GM18526 (cell line): ENCODE results near the gene CDHR5.

Experiments used
- POLR2A ChIP-seq: IDR thresholded peaks from 3 replicates; pipeline ENCODE4 v1.6.1; 2011; ENCODE audit not compliant: insufficient read length; ENCODE audit errors: extremely low read depth

The CDHR5 gene

DNA sequence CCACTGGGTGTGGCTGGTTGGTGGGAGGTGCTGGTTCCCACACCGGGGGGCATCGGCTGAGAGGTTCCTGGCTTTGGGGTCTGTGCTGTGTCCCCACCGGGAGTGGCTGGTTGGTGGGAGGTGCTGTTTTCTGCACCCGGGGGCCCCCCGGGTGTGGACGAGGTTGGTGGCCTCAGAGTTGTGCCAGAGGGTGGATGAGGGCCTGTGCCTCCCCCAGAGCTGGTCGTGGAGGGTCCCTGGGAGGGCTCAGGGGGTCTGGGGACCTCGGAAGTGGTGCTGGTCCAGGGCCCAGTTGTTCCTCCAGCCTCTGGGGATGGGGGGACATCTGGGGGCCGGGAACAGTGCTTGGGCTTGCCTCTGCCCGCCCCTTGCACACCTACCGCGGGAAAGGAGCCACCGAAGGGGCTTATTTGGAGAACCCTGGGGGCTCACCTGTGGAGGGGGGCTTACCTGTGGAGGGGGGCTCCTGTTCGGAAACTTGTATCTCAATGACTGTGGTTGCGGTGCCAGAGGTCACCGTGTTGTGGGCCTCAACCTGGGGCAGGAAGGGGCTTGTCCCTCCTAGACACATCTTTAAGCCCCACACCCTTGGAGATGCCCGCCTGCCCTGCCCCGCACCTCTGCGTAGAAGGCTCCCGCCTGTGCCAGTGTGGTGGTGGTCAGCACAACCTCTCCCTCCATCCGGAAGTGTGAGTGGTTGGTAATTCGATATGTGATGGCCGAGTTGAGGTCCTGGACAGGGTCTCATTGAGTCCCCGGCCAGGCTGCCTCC lies 5.7 kb downstream of the CDHR5 start:
- TF ChIP-seq POLR2A: no peak

DNA sequence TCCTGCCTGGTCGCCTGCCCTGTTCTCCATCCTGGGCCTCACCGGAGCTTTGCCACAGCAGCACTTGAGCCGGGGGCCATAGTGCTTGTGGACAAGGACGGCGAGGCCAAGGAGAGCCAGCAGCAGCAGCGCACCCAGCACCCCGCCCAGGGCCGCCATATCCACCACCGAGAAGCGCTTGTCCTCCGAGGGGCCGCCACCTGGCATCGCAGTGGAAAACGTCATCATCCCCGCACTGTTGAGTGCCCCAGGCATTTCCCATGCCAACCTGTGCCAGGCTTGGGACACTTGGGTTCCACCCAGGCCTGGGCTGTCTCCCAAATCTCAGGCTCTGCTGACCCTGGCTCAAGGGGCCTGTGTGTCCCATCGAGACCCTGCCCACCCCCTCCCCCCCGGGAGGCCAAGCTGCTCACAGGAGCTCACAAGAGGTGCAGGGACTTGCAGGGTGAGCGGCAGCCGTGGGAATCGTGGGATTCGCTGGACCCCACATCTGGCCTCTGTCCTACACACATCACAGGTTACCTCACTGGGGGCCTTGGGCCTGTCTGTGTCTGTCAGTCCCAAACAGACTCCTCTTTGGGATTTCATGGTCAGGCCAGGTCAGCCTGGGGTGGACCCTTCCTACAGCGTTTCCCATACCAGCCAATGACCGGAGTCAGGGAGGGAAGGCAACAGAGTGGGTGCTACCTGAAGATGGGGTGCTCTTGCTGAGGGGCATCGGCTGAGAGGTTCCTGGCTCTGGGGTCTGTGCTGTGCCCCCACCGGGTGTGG lies 6.7 kb downstream of the CDHR5 start:
- no peak for TF ChIP-seq POLR2A

DNA sequence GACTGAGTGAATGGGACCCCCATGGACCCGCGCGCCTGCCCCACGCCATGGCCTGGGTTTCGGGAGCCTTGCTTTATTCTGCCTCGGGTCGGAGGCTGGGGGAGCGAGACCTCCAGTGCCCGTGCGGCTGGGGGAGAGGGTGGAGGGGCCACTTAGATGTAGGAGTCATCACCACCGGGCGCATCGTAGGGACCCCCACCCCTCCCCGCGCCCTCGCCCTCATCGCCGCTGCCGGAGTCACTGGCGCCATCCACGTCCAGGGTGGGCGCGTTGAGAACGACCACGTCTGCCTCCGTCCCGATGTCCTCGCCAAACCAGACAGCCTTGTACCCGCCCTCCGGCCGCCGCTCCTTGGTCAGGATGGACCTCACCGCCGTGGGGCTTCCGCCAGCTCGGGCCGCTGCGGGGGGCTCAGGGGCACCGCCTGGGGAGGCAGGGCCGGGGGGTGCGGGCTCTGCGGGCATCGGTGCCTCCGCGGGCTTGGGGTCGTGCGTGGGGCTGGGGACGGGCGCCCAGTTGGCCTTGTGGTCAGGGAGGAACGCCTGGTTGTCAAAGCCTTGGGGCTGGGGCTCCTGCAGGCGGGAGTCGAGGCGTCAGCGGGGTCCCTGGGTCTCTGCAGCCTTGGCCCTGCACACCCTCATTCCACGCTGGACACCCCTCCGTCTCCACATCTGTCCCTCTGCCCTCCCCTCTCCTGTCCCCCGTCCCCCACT lies 7.4 kb downstream of the CDHR5 start:
- TF ChIP-seq POLR2A: no peak

DNA sequence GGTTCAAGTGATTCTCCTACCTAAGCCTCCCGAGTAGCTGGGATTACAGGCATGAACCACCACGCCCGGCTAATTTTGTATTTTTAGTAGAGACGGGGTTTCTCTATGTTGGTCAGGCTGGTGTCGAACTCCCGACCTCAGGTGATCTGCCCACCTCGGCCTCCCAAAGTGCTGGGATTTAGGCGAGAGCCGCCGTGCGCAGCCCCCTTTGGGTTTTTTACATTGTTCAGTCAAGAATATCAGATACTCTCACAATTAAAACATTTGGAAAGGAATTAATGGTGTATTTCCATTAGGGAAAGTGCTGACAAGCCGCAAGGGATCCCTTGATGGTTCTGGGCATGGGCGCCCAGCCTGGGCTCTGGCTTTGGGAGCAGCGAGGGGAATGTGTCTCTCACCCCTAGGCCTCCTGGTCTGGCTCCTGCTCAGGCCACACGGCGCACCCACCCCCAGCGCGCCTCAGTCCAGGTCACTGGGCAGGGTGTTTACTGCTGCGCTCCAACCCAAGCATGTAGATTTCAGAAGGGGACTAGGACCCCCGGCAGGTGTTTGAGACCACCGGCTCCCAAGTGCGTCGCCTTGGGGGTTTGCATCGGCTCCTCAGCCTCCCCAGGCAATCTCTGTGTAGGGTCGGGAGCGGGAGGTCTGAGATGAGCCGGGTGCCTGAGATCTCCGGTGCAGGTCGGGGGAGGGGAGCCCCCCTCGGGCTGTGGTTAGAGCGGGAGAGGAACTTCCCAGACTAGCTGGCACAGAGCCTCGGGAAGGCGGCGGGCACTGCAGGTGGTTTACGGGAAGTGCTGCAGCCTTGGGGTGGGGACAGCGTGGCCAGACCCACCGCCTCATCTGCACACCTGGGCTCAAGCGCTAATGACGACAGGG lies 8.2 kb downstream of the CDHR5 start:
- no peak for TF ChIP-seq POLR2A

DNA sequence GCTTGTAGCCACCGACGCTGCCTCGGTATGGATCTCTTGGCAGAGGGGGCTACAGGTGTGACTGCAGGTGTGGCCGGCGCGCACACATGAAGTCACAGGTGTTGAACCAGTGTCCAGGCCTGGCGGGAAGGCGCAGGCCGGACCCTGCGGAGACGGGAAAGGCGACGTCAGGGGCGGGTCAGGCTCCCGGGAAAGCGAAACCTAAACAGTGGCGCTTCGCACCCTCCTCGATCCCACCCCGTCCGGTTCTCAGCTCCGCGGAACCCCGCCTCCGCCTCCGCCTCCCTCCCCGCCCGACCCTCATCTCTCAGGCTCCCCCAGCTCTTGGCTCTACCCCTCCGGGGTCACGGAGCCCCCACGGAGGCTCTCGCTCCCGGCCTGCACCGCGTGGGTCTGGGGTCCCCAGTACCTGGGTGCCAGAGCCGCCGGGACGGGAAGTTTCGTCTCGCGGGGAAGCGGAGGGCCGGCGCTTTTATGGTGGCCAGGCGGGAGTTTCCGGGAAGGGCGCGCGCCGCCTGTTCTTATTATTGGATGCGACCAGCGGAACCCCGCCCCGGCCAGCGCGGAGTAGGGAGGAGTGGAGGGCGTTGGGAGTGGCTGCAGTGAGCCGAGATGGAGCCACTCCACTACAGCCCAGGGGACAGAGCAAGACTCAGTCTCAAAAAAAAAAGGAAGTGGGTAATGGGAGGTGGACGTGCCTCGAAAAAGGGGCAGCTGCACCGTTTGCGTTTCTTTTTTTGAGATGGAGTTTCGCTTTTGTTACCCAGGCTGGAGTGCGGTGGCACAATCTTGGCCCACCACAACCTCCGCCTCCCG lies 9.0 kb downstream of the CDHR5 start, which contains the start of gene IRF7:
IRF7 (minus strand) TSS at position 447 of the 816 bp plus-strand sequence. CDS start 586 bp downstream, outside the sequence.
- TF ChIP-seq POLR2A: peak; percentile 98

DNA sequence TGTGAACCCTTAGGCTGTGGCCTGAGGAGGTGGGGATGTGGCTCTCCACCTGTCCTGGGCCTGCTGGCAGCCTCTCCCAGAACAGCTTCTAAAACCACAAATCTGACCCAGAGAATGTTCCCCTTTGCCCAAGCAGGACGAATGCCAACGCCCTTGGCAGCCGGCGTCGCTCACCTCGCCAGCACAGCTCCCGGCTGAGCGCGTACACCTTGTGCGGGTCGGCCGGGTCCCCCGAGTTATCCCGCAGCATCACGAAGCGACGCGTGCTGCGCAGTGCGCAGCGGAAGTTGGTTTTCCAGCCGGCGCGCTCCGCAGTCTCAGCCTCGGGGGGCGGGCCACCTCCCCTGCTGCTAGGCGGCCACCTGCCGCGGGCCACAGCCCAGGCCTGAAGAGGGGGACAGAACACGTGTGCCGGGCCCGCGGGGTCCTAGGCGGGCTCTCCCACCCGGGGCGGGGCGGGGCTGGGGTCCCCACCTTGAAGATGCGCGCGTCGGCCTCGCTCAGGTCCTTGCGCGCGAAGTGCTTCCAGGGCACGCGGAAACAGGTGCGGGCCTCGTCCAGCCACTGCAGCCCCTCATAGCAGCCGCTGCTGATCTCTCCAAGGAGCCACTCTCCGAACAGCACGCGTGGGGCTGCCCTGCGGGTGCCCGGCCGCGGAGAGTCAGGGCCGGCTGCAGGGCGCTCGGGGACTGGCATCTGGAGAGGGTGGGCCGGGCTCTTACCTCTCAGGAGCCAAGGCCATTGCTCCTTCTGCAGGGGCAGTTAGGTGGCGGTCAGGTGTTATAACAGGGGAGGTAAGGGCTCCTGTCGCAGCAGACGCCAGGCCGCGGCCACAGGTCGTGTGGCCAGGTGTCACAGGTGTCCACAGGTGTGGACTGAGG lies 9.9 kb downstream of the CDHR5 start:
- no peak for TF ChIP-seq POLR2A

DNA sequence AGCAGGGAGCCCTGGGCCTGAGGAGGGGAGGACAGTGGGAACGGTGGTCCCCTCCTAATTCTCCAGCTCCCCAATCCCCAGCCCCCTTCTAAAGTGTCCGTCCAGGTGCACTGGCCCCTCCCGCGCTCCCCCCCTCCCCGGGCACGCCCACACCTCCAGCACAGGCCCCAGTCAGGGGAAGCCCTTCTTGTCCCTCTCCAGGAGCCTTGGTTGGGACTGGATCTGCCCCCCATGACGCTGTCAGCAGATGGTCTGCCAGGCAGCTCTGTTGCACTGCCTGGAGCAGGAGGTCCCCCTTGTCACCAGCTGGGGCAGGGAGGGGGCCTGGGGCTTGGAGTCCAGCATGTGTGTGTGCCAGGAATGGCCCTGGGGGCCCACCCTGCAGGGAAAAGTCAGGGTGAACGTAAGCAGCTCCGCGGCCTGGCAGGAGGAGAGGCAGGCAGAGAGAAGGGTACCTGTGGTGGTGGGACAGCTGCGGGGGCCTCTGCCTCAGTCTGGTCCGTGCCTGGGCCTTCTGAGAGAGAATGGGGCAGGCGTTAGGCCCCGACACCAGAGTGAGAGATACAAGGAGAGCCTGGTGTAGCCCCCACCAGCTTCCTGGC lies 10.6 kb downstream of the CDHR5 start:
- TF ChIP-seq POLR2A: no peak

DNA sequence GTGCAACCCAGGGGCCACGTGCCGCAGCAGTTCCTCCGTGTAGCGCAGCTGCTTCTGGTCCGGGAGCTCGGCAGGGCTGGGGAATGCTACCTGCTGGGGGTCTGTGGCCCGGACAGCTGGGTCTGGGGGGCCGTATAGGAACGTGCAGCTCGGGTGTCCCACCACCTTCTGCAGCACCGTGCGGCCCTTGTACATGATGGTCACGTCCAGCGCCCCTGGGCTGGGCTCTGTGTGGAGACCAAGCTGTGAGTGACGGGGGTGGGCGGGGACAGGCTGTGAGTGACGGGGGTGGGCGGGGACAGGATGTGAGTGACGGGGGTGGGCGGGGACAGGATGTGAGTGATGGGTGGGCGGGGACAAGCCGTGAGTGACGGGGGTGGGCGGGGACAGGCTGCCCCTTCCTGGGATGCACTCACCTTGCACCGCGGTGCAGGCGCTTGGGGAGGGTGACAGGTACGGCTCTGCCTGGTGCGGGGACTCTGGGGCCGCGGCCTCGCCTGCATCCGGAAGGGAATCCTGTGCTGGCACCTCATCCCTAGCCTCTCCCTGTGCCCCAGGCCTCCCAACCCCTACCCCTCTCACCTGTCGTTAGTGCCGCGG lies 11.3 kb downstream of the CDHR5 start:
- TF ChIP-seq POLR2A: no peak

DNA sequence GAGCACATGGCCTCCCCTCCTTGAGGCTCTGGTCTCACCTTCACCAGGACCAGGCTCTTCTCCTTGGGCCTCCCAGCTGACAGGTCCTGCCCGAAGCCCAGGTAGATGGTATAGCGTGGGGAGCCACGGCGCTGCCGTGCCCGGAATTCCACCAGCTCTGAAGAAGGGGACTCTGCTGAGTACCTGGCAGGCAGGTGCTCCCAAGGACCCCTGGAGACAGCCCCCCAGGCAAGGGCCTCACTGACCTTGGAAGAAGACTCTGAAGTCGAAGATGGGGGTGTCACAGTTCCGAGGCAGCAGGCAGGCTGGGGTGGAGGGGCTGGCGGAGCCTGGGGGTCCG lies 11.8 kb downstream of the CDHR5 start:
- no peak for TF ChIP-seq POLR2A

DNA sequence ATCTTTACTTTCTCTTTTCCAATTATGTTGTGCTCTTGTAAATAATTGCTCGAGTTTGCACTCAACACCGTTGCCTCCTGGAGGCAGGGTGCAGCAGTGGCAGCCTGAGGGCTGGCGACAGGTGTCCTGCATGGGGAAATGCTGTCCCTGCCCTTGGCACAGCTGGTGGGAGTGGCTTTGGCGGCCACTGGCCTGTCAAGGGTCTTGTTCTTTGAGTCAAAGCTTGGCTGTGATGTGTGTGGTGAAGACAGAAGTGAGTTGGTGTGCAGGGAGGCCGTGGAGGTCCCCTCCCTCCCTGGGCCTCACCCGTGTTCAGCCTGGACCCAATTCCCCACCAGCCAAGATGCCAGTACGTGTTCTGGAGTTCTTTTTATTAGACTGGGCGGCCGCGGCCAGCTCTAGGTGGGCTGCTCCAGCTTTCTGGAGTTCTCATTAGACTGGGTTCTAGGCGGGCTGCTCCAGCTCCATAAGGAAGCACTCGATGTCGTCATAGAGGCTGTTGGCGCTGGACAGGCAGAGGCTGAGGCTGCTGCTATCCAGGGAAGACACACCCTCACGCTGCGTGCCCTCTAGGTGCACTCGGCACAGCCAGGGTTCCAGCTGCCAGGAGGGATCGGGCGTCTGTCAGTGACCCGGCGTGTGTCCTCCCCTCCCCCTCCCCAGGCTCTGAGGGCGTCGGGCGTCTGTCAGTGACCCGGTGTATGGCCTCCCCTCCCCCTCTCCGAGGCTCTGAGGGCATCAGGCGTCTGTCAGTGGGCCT lies 12.4 kb downstream of the CDHR5 start:
- peak; percentile 10 for TF ChIP-seq POLR2A

DNA sequence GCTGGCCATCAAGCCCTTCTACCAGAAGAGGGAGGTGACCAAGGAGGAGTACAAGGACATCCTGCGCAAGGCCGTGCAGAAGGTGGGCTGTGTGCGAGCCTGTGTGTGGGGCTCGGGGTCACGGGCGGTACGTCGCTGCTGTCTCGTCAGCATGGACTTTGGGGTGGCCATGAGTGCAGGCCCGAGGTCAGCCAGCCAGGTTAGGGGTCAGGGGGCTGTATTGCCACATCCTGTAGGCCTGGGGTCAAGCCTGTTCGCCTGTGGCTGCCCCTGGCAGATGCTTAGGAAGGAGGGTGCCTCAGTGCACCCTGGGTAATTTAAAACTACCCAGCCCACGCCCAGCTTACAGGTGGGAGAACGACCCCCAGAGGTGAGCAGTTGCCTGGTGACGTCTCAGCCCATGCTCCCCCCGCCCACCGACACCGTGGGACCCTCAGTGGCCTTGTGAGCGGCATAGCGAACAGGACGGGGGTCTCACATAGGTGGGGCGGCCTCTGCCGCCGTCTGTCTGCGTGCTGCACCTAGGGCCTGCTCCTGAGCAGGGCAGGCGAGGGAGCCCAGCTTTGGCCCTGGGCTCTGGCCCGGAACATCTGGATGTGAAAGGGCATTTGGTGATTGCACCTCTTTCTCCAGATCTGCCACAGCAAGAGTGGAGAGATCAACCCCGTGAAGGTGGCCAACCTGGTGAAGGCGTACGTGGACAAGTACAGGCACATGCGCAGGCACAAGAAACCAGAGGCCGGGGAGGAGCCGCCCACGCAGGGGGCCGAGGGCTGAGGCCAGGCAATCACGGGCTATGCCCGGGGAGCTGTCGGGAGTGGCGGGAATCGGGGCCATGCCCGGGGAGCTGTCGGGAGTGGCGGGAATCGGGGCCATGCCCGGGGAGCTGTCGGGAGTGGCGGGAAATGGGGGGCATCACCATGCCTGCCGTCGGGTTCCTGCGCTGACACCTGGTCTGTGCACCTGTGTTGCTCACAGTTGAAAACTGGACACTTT lies 13.5 kb downstream of the CDHR5 start:
- peak; percentile 25 for TF ChIP-seq POLR2A
